Epidermal melanocyte (primary cell): Measurements from ENCODE around the gene GPR183.

Experiments
- DNase-seq: peaks from one replicate; pipeline ENCODE4 v3.0.0; 2011; ENCODE audit warnings: low spot score; ENCODE audit not compliant: insufficient read length

GPR183 gene

DNA sequence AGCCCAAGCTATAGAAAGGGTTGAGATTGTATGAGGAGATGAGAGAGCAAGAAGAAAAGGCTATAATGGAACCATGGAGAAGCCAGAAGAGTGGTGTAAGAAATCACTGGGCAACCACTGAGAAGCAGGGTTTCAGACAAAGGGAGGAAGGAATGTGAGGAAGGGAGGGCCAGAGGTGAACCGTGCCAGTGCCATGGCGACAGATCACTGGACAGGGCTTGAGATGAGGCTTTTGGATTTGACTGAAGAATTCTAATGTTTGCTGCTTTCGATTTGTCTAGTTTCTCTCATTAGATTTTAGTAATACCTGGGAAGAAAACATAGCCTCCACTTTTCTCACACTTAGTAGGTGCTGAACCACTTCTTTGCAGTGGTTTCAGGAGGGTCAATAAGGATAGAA, 6.3 kb upstream of the GPR183 start:
- DNase-seq = no peak

DNA sequence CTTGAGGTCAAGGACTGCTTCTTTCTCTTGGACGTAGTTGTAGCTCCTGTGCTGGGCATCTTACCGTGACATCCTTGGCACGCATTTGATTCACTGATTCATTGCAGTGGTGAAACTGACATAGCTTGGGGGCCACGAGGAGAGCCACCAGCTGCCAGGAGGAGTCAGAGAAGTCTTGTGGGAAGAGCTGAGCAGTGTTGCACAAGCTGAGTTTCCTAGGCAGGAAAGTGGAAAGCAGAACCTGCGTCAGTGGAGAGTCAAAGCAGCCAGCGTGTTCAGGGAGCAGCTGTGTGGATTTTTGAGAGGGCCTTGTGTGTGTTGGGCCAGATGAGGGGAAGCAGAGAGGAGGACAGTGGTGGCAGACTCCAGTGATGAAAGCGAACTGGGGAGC, 5.3 kb upstream of the GPR183 start:
- peak; percentile 39 for DNase-seq

DNA sequence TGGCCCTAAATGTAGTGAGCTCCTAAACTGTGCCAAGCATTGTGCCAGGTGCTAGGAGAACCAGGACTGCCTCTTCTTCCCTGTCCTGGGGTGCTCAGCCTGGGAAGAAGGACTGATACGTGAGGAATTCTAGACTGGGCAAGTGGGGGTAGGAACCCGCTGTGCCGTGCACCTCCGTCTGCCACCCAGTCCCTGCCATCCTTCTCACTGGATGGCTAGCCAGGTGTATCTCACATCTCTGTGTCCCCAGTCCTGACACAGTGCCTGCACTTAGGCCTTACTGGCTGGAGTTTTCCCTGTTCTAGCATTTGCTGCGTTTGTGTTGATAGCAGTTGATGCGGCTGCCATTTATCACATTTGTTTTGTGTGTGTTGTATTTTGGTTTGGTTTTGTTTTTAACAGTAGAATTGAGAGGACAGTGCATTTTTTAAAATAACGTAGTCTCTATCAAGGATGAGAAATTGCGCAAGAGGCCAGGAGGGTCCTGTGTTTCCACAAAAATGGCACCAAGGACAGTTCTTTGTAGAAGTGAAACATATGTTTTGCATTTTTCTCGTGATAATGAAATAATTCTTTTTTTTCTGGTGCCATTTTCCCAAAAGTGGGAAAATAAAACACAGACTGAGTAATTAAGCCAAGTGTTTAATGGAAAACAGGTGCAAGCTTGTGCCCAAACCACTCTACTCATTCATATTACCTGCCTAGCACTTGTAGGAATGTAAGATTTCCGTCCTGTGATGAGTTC, 4.7 kb upstream of the GPR183 start:
- no peak for DNase-seq

DNA sequence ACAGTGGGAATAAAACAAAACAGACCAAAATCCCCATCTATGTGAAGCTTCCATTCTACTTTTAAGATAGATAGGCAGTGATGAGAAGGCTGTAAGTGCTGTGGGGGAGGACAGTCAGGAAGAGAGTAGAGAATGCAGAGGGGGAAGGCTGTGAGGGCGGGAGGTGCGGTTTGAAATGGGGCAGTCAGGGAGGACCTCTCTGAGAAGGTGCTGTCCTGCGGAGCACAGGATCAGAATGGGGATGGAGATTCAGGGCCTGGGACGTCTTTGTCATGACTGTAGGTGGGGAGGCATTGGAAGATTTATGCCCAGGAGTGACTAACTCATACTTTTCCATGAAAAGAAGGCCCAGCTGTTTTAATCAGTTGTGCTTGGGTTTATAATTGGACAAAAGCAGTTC, 3.9 kb upstream of the GPR183 start:
- no peak for DNase-seq

DNA sequence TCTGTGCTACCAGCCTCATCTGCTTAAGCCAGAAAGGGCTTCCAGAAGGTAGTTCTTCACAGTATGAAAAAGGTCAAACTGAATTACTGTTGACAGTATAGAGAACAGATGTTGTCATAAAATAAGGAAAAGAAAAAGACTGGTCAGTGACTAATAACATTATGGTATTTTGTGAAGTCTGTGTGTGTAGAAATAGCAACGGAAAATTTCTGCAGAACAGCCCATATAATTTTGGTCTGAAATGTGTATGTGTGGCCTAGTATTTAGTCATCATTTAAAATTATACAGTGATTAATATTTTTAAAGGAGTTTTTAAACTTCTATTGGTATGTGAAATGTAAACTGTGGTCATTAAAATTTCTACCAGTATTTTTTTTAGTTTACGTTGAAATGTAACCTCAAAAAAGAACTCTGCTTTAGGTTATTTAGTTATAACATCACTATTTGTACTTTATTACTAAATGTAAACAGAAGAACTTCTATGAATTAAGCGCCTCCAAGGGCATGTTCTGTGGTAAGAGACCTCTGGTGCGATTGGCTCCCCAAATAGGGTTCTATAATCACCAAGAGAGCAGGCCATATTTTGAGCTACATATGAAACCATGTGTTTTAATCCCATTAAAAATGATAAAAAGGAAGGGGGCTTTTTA, 3.3 kb upstream of the GPR183 start:
- DNase-seq = no peak

DNA sequence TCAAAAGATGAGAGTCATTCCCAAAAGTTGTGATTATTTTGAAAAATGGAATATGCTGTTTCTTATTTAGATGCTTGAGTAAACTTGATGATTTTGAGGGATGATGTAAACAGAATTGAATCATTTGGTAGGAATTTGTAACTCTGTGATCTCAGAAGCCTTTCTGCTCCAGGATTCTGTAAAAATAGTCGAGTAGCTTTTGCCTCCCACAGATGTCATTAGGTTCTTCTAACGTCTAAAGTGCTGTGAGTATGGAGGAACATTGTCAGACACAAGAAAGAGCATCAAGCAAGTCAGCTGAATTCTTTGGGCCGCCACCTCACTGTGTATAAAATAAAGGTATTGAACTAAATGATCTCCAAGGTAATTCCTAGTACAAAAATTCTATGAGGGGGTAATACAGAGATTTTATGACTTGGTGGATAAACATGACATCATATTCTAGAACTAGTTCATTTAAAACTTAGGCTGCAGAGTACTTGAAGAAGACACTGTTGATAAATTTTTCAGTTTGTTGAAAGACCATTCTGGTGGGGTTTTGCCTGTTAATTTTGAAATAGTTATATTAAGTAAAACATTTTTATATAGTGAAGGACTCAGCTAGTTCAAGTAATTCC, 1.4 kb upstream of the GPR183 start:
- DNase-seq = no peak

DNA sequence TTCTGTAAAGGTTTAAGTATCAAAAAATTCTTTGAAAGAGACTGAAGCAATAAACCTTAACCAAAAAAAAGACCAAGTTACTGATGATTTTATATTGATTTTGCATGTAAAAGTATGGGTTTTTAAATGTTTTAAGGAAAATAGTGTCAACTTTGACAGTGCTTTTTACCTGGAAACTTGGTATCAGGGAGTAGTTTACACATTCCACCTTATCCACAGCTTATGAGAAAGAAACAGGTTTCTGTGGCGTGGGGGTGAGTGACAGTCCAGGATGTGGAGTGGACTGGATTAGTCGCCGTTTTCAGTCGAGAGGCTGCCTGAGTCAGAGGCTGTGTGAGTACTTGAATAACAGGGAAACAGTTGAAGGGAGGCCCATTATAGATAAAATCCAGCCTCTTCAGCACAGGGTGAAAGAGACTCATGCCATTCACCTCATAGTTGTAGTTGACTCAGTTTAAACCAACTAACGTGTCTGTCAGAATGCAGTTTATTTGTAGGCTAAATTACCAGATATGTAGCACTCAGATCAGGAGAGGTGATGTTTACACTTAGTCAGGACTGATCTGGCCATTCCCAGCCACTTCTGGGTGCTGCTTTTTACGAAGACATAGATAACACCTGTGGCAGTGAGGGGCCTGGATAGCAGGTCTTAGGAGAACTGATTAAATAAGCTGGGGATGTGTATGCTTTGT, 595 bp upstream of the GPR183 start:
- DNase-seq = no peak

DNA sequence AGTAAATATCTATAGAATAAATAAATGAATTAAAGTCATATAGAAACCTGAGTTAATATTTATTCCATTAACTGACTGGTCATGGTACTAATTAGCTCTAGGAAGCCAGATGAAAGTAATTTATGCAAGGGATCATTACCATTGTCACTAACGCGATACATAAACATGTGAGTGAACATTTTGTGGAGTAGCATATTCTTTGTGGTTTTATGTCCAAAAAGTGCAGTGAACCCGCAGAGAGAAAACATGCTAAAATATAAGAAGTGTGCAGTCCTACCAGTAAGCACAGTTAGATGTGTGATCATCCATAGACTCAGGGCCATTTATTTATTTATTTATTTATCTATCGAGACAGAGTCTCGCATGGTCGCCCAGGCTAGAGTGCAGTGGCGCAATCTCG, 1.6 kb downstream of the GPR183 start:
- DNase-seq = no peak

DNA sequence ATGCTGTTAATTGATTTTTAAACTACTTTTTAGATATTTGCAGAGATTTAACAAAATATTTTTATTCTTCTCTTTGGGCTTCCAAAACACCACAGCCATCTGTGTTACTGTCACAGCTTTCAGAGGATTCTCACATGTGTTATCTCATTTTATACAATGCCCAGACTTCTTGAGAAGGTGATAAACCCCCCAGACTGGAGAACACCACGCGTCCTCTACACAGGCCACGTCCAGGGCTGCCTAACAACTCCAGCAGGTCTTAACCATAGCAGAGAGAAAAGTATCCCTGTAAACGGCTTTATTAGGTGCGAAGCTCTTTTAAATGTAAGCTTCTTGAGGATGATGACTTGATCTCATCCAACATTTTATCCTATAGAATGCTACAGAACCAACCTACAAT, 2.0 kb downstream of the GPR183 start:
- DNase-seq = no peak

DNA sequence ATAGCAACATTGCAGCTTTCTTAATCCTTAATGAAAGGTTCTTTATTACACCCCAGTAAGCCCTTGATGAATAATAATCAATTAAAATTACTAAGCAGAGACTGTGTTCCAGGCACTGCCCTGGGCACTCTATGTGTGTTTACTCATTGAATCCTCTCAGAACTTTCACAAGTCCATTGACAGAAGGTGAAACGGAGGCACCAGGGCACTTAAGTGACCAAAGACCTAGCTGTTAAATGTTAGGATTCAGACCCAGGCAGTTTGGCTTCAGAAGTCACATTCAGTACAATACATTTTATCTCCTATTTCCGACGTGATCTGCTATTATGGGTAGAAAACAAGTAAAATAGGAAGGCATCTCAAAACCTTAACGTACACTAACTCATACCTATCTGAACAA, 2.7 kb downstream of the GPR183 start:
- DNase-seq = no peak

DNA sequence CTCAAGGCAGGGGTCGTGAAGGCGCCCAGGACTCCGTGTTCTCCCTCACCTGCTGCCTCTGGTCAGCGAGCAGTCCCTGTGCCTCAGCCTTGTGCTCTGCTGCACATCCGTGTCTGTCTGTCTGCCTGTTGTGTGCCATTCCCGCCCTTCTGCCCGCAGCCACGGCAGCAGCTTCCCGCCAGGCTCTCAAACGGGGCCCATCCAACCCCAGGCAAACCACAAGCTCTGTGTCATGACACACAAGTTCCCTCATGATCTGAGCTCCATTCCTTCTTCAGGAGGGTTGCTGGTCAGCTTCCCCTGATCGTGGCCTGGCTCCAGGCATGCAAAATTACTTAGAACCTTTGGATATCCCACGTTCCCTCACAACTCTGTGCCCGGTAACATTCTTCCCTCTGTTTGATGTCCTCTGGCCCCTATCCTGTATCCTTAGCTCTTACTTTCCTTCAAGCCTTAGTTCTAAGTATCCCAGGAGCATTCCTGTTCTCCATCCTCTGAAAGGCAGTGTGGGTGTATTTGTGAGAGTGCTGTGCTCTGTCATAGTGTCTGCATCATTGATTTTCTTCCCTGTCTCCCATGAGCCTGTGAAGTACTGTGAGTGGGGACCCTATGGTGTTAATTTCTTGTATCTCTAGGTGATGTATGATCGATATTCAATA, 3.2 kb downstream of the GPR183 start:
- no peak for DNase-seq

DNA sequence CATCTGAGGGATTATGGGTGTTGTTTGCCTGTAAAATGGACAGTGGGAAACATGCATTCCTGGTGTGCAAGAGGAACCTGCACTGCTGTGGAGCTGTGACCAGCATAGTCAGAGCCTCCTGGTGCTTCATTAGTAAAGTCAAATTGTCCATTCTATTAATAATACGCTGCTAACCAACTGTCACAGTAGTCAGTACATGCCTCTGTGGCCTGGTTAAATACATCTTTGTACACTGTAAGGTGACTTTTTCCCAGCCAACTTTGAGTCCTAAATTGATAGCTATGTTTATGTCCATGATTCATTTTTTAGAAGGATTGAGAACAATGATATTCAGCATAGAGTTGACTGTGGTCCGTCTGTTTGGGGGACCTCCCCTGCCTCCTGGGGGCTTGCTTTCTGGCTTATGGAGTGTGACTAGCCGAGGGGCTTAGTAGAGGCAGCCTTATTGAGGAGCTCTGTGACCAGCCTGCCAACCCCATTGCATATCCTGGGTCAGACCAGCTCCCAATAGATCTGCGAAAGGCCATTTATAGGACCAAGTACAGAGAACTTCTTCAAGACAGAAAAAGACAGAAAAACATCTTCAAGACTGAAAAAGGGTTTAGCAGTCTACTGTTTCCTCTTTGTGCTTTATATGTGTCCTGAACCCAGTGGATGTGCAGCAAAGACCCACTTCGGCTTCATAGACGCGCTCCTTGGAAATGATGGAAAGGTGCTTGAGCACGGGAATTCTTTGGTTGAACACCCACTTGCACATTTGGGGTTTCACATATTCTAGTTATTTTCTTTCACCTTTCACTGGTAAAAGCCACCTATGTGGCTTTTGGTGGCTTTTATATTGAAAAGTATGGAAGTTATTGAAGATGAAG, 4.3 kb downstream of the GPR183 start:
- no peak for DNase-seq

DNA sequence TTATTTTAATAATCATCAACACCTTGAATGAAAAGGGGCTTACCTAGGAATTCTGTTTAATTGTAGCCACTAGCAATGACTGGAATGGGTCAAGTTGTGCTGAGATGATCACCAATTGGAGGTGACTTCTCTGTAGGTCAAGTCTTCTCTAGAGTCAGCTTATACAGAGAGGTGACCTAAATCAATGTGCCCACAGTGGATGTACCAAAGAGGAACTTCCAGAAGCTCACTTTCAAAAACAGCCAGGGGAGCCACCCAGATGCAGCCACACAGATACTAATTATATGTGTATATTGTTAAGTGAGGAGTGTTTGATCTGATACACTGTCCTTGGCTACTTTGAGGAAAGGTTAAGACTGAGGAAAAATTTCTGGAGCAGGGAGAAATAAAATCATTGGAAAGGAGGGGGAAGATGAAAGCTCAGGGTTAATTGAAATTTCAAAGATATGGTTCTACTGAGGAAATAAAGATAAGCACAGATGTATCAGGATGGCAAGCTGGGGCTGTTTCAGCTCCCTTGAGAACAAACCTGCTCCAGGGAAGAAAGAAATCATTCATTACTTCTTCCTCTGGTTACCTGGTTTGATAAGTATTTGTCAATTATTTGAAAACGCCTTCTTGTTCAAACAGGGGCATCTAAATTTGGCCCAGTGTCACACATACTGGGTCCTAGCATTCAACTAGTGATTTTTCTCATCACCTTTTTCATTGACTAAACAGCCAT, 5.1 kb downstream of the GPR183 start:
- no peak for DNase-seq

DNA sequence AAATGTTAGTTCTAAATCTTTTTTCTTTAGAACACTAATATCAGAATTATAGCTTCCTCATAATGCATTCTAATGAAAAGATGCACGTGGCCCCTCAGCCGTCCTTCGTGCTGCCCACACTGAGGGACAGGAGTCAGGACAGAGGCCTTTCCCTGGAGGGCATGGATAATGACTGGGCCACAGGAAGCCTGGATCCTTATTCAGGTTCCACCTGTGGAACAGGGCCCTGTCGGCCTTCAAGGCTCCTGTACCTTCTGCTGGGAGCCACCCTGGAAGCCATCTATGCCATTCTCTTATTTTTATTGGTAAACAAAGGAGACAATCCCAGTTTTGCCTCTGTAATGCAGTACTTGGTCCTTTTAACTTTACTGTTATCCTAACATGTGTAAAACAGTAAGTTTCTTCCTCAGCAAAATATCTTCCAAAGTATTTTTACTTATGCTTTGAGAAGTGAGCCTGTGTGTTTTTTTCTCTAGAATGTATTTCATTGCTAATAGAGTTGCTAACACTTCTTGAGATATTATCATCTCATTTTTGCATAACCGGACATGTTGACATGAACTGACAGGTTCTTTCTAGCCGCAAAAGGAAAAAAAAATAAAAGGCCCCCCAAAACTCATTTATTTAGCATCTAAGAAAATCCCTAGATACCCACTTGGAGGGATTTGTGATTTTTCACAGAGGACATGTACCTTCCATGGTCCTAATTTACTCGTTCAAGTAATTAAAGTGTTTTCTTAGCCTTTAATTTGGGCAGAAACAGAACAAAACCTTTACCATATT, 6.0 kb downstream of the GPR183 start:
- DNase-seq = no peak

DNA sequence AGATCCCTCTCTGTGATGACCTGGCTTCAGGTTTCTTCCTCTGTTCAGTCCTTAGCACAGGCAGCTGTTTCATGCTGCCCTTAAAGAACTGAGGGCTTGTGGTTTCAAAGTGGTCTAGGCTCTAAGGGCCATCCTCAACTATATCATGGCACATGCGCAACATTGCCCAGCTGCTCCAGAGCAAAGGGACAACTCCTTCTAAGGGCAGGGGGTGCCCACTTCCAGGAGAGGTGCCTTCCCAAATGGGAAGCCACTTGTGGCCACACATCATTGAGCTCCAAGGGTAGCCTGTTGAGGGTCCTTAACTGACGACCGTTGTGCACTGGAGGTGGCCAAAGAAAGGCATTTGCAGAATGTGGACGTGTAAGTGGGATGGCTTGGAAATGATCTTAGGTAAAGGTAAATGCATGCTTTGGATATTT, 7.3 kb downstream of the GPR183 start:
- DNase-seq = no peak

DNA sequence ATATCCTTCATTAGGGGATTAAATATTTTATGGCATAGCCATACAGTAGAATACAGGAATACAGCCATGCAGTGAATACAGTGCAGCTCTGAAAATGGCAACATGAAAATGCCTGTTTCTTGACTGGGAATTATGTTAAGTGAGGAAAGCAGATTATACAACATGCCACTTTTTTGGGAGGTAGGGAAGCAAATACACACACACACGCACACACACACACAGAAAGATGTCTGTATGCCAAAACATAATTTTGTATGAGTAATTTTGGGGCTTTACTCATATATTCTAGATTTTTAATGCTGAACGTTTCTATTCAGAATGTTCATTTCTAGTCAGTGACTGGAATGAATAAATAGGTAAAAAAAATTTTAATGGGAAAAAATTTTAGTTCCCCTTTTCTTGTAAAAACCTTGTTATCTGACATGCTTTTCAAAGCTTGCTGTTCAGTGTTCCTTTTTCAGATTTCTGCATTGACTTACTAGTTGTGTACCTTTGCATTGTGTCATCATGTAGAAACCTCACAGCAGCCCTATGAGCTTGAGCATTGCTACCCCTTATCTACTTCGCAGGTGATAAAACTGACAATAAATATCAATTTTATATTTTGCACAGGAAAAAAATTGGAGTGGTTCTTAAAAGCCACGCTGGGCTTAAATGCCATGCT, 7.8 kb downstream of the GPR183 start:
- no peak for DNase-seq

DNA sequence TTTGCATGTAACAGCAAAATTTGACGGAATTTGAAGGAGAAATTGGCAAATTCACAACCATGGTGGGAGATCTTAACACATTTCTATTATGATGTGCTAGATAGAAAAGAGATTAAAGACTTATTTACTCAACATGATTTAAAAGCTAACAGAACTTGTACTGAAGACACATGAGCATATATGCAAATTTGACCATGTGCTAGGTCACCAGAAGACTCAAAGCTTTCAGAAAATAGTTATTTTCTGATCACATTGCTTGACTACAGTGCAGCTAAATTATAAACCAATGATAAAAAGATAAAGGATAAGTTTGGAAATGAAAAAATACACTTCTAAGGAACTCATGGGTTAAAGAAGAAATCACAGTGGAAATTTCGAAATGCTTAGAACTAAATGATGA, 9.1 kb downstream of the GPR183 start:
- no peak for DNase-seq

DNA sequence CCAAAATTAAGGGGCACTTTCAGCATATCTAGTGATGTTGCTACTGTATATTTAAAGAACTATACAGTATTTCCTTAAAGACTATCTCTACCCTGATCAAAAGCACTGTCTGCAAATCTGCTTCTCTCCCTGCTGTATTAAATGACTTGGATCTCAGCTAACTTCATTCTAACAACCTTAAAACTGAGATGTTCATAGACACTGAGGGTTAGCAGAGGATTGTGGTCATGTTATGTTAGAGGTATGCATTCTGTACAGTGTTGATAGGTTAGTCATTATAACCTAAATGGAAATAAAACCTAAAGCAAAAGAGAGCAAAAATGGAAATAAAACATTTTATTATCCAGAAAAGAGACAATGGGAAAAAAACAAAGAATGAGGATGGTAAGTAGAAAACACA, 9.9 kb downstream of the GPR183 start:
- no peak for DNase-seq

DNA sequence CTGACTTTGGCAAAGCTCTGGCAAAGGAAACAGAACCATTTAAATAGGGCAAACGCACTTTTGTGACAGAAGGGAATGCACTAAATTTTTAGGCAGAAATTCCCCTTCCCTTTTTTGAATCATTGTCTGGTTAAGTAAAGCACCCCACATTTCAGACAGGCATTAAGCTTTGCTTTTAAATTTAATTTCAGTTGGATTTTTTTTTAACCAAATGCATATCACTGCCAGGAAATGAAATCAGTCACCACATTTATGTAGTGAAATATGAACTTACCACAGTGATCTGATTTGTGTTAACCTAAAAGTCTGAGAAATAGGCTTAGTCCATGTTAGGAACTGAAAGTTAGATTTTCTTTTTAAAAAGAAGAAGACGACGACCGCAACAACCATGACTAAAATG, 10.8 kb downstream of the GPR183 start:
- DNase-seq = no peak
